ENCODE measurements around the gene FLYWCH1.
"Not testable (repeated sequence)": the region's sequence is repeated elsewhere in the genome, so short reads cannot be mapped to it uniquely, and the experiment has no call there.

Gene FLYWCH1

DNA sequence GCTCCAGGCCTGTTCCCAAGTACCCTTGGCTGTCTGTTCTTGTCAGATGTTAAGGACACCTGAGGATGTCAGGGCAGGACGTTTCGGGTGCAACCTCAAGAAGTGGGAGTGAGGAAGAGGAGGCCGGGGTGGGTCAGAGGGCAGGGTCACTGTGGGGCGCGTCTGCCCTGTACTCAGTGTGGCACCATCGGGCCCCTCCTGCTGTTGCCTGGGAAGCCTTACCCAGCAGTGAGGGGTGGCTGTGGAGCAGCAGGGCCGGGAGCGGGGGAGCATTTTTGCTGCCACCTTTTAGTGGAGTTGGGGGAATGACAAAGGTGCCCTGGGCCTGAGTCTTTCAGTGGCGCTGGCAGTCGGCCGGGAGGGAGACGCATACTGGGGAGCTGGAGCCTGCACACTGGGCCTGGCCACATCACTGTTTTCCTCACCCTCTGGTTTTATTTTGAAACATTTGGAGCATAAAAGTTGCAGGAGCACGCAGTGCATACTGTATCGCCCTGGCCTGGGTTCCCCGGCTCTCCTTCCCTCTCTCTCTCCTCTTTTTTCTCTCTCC lies 11.1 kb upstream of the FLYWCH1 start:
- FAIRE-seq (no peak), DNase-seq (ENCODE audit: insufficient read length) (no peak)
- no peak for TF ChIP-seq POLR2AphosphoS5 (IDR thresholded peaks at IDR 0.05; ENCODE audit: low read depth, low read length)
- no peak for TF ChIP-seq TAF1 (IDR thresholded peaks at IDR 0.05; ENCODE audit: borderline replicate concordance, low read depth, low read length)
- TF ChIP-seq POLR2A (IDR thresholded peaks at IDR 0.05; ENCODE audit: low read depth, low read length), result no peak

DNA sequence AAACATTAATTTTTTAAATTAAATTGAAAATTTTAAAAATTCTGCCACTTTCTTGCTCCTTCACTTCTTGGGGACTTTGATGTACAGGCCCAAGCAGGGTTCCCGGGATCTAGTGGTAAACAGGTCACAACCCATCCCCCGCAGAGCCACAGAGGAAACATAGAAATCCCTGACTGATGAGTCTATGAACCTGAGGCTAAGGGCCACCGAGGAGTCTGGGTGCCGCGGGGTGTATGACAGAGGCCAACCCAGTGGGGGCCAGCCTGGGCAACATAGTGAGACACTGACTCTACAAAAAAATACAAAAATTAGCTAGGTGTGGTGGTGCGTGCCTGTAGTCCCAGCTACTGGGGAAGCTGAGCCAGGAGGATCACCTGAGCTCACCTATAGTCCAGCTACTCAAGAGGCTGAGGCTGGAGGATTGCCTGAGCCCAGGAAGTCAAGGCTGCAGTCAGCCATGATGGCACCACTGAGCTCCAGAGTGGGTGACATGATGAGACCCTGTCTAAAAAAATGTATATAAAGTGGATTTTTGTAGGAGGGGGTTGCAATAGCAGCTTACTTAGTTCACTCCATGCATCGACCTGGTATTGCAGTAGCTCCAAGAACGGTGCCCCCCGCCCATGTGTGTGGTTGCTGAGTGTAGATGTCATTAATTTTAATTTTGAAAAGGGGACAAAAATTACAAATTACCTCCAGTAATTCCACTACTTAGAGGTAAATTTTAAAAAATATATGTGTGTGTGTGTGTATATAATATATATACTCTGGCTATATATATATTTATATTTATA lies 9.2 kb upstream of the FLYWCH1 start:
- DNase-seq (ENCODE audit: insufficient read length) (no peak), FAIRE-seq (no peak)
- TF ChIP-seq TAF1 (IDR thresholded peaks at IDR 0.05; ENCODE audit: borderline replicate concordance, low read depth, low read length), result no peak
- TF ChIP-seq POLR2AphosphoS5 (IDR thresholded peaks at IDR 0.05; ENCODE audit: low read depth, low read length), result no peak
- no peak for TF ChIP-seq POLR2A (IDR thresholded peaks at IDR 0.05; ENCODE audit: low read depth, low read length)

DNA sequence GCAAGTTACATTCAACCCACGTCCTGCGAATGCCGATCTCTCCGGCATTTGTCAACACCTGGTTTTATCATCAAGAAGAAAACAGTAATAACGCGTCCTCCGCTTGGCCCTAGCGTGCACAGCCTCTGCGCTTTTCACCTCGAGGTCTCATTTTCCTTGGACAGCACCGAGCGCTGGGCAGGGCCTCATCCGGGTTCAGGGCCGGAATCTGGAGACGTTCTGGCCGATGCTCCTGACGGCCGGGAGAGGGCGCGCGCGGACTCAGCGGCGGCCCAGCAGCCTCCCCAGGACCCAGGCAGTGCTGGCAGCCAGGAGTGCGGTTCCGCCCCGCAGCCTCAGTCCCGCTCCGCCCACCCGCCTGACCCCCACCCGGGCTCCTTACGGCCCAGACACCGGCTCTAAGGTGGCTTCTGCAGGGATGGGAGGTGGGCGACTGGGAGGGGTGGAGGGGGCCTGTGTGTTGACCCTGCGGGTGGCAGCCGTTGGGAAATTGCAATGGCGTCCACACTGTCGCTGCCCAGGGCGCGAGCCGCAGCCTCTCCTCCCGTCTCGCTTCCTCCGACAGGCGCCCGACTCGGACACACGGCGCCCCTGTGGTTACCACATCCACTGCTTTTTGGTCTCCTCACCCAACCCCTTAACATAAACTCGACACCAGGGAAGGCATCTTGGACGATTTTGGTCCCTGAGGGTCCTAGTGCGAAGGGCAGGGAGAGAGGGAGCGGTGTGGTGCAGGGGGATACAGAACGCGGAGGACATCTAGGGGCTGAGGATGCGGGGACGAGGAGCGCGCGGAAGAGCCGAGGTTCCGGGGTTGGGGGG lies 7.4 kb upstream of the FLYWCH1 start:
- TF ChIP-seq POLR2AphosphoS5 (IDR thresholded peaks at IDR 0.05; ENCODE audit: low read depth, low read length), result no peak; the same call in 1 of the 2 replicates
- TF ChIP-seq POLR2A (IDR thresholded peaks at IDR 0.05; ENCODE audit: low read depth, low read length), result no peak
- TF ChIP-seq TAF1 (IDR thresholded peaks at IDR 0.05; ENCODE audit: borderline replicate concordance, low read depth, low read length), result no peak
- peak; percentile 90 for DNase-seq (ENCODE audit: insufficient read length)
- FAIRE-seq, result peak; percentile 85

DNA sequence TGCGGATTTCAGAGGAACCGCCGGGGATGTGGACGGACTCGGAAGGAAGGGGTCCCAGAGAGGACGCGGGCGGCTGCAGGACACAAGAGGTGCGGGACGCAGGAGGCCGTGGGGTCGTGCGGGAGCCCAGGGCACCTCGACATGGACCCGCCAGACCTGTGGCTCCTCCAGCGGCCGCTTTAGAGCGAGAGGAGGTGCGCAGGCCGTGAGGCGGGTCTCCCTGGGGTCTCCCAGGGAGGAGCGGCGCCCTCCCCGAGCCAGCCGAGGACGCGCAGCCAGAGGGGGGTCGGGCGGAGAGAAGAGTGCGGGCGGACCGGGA lies 6.8 kb upstream of the FLYWCH1 start:
- DNase-seq (ENCODE audit: insufficient read length) (no peak), FAIRE-seq (no peak)
- TF ChIP-seq TAF1 (IDR thresholded peaks at IDR 0.05; ENCODE audit: borderline replicate concordance, low read depth, low read length) (no peak), POLR2AphosphoS5 (IDR thresholded peaks at IDR 0.05; ENCODE audit: low read depth, low read length) (no peak), POLR2A (IDR thresholded peaks at IDR 0.05; ENCODE audit: low read depth, low read length) (no peak)

DNA sequence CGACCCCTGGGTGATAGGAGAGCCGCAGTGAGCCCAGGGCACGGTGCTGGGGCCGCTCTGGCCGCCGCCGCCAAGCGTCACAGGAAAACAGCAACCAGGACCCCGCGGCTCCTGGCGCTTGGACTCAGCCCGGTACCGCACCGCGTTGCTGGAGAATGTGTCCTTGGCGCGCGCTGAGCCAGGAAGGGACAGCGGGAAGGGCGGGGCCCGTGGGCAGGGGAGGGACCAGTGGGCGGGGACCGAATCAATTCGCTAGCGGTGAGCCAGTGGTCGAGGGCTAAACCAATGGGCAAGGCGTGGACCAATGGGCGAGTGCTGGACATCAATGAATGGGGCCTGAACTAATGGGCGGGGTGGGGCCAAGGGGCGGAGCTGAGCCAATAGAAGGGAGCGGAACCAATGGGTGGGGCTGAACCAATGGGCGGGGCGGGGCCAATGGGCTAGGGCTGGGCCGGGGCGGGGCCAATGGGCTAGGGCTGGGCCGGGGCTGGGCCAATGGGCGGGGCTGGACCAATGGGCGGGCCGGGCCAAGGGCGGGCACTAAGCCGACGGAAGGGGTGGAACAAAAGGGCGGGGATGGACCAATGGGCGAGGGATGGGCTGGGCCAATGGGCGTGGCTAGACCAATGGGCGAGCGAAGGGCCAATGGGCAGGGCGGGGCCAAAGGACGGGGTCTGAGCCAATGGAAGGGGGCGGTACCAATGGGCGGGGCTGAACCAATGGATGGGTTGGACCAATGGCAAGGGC lies 6.3 kb upstream of the FLYWCH1 start:
- TF ChIP-seq TAF1 (IDR thresholded peaks at IDR 0.05; ENCODE audit: borderline replicate concordance, low read depth, low read length) (peak; percentile 77), POLR2AphosphoS5 (IDR thresholded peaks at IDR 0.05; ENCODE audit: low read depth, low read length) (peak; percentile 90), POLR2A (IDR thresholded peaks at IDR 0.05; ENCODE audit: low read depth, low read length) (peak; percentile 91)
- peak; percentile 94 for DNase-seq (ENCODE audit: insufficient read length)
- FAIRE-seq, result peak; percentile 98

DNA sequence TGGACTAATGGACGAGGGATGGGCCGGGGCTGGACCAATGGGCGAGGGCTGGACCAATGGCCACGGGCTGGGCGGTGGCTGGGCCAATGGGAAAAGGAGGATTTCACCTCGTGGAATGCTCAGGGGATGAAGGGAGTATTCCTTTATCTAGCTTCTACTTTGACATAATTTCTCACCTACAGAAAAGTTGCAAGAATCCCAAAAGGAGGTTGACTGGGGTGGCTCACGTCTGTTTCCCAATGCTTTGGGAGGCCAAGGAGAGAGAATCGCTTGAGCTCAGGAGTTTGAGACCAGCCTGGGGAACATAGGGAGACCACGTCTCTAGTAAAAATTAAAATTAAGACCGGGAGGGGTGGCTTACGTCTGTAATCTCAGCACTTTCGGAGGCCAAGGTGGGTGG lies 5.7 kb upstream of the FLYWCH1 start:
- TF ChIP-seq TAF1 (IDR thresholded peaks at IDR 0.05; ENCODE audit: borderline replicate concordance, low read depth, low read length), result no peak
- no peak for TF ChIP-seq POLR2A (IDR thresholded peaks at IDR 0.05; ENCODE audit: low read depth, low read length)
- no peak for TF ChIP-seq POLR2AphosphoS5 (IDR thresholded peaks at IDR 0.05; ENCODE audit: low read depth, low read length)
- no peak for DNase-seq (ENCODE audit: insufficient read length)
- no peak for FAIRE-seq

DNA sequence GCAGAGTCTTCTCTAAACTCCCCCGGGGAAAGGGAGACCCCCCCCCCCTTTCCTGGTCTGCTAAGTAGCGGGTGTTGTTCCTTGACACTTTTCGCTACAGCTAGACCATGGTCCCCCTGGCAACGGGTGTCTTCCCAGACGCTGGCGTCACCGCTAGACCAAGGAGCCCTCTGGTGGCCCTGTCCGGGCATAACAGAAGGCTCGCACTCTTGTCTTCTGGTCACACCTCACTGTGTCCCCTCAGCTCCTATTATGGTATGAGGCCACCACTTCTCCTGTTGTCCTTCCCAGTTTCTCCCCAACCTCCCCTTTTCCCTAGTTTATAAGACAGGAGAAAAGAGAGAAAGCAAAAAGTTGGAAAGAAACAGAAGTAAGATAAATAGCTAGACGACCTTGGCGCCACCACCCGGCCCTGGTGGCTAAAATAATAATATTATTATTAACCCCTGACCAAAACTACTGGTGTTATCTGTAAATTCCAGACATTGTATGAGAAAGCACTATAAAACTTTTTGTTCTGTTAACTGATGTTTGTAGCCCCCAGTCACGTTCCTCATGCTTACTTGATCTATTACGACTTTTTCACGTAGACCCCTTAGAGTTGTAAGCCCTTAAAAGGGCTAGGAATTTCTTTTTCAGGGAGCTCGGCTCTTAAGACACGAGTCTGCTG lies 4.5 kb upstream of the FLYWCH1 start:
- FAIRE-seq; DNase-seq (ENCODE audit: insufficient read length): not testable (repeated sequence)

DNA sequence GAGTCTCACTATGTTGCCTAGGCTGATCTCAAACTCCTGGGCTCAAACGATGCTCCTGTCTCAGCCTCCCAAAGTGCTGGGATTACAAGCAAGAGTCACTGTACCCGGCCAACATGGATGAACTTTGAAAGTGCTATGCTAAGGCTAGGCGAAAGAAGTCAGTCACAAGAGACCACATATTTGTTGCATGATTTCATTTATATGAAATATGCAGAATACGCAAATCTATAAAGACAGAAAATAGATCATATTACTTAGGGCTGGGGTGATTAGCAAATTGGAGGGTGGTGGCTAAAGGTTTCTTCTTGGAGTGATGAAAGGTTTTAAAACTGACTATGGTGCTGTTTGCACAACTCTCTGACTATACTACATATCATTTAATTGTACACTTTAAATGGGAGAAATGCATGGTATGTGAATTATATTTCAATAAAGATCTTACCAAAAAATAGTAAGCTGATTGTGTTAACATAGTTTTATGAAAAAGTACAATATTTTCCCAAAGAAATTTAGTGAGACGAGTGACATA lies 1.2 kb upstream of the FLYWCH1 start:
- no peak for TF ChIP-seq POLR2A (IDR thresholded peaks at IDR 0.05; ENCODE audit: low read depth, low read length)
- no peak for TF ChIP-seq TAF1 (IDR thresholded peaks at IDR 0.05; ENCODE audit: borderline replicate concordance, low read depth, low read length)
- no peak for TF ChIP-seq POLR2AphosphoS5 (IDR thresholded peaks at IDR 0.05; ENCODE audit: low read depth, low read length)
- no peak for FAIRE-seq
- DNase-seq (ENCODE audit: insufficient read length), result no peak

DNA sequence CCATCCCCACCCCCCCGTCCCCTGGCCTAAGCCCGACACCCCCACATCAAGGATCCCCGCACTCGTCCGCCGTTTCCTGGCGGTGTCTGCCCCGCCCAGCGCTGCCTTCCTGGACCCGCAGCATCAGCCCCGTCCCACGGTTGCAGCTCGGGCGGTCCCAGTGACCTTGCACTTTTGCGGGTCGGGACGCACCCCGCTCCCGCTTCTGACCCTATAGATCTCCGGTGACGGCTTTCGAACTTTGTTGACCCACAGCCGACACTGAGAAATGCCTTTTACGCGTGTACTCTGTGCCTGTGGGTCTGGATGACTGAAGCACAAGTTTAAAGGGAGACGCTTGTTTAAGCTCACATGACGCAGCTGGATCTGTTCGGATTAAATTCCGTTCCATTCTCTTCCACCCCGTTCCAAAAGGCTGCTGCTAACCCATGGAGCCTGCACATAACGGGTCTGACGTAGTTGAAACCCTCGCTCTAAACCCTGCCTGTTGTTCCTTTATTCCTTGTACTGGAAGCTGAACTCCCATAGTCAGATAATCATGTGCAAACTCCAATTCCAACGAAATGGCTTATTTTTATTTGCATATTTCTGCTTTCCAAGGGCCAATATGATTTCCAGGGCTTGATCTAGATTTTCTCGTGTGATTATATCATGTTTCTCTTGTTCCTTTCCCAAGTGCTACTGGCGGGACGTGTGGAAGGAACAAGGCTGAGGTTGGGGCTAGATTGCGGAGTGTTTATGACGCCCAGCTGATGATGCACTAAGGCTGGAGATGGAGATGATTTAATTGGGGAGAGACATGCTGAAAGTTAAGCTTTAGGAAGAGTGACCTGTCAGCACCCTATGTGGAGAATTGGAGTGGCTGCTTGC lies 834 bp downstream of the FLYWCH1 start:
- DNase-seq (ENCODE audit: insufficient read length), result no peak
- TF ChIP-seq TAF1 (IDR thresholded peaks at IDR 0.05; ENCODE audit: borderline replicate concordance, low read depth, low read length), result no peak
- TF ChIP-seq POLR2A (IDR thresholded peaks at IDR 0.05; ENCODE audit: low read depth, low read length), result no peak
- no peak for TF ChIP-seq POLR2AphosphoS5 (IDR thresholded peaks at IDR 0.05; ENCODE audit: low read depth, low read length)
- peak; percentile 57 for FAIRE-seq

DNA sequence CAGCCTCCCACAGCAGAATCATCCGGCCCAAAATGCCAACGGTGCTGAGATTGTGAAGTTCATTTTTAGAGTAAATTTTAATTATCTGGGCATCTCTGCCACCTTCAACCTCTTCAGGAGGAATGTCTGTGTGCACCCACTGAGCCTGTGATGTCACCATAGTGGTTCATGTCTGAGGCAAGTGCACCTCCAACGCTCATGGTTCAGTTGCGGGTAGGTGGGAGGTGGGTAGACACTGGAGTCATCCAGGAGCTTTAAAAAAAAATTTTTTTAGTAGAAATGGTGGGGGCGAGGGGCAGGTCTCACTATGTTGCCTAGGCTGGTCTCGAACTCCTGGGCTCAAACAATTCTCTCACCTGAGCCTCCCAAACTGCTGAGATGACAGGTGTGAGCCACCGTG lies 1.9 kb downstream of the FLYWCH1 start:
- FAIRE-seq (no peak), DNase-seq (ENCODE audit: insufficient read length) (no peak)
- TF ChIP-seq TAF1 (IDR thresholded peaks at IDR 0.05; ENCODE audit: borderline replicate concordance, low read depth, low read length) (no peak), POLR2AphosphoS5 (IDR thresholded peaks at IDR 0.05; ENCODE audit: low read depth, low read length) (no peak), POLR2A (IDR thresholded peaks at IDR 0.05; ENCODE audit: low read depth, low read length) (no peak)

Data from GM12892 (cell line).